Heart left ventricle (tissue), 13 donors: ENCODE results near the gene C14orf119.

ENCODE experiments used
- CTCF ChIP-seq, 12 donors: fragments of 200-600 bp; sonication (generic) in 4 of 12; IDR thresholded peaks; one replicate each; pipeline versions ENCODE4 v1.5.0 to v1.8.0; 2018 to 2022; ENCODE audit warnings: antibody characterized with exemption in 12 of 12, mild to moderate bottlenecking in 5 of 12
- POLR2A ChIP-seq, 2 donors: fragments of 450-650 bp; IDR thresholded peaks; one replicate each; pipeline ENCODE4 v1.6.1; 2017; ENCODE audit warnings: antibody characterized with exemption in 2 of 2, mild to moderate bottlenecking in 2 of 2, moderate library complexity in 2 of 2
- donor health status: ischemic (EF 13 %, LVEDD 7.1; RV severe dilation, severe dysfunction).
- donor health status: DM: no; HTN: yes; CAD: no.
- donor health status: DM: no; HTN: no; CAD: no.
- donor health status: ischemic (EF 25% LVEDD 6.9; RV normal size, moderate dysfunction).
- donor health status: ischemic (EF 25% LVEDD 5.7; RV mildly dilated, moderate dysfunction).
- donor health status: ischemic (EF 35%, LVEDD 5.7; RV mildly dilated, moderate dysfunction).
- donor health status: nonischemic (EF 11% LVEDD 7.7; RV severe dilation, severe dysfunction).
- donor health status: DM: yes; HTN: yes; CAD: no.
- donor health status: PGD.
- donor health status: ischemic (EF 29% LVEDD 5.4; RV normal size, mild dysfunction).
- donor health status: nonischemic (EF 23%, LVEDD 6.1; RV moderate dilation, normal function).

DNA sequence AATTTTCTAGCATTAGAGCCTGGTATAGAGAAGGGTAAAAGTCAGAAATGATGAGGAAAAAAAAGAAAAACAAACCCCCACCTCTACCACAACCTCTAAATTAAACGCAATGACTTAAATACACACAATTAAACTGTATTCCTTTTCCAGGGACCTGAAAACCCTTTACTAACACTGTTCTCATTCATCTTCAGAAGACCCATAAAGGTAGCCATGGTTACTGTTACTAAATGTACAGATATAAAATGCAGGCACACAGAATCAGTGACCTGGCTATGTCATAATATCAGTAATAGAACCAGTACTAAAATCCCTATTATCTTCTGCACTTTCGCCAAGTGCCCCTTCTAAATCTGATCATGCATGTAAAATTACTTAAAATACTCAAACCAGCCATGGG lies 1.8 kb upstream of the C14orf119 start:
- TF ChIP-seq CTCF (IDR thresholded peaks at IDR 0.05): no peak
- TF ChIP-seq POLR2A (IDR thresholded peaks at IDR 0.05): no peak
